Measurements from ENCODE around the gene SFXN2.
"Not testable (repeated sequence)": the region's sequence is repeated elsewhere in the genome, so short reads cannot be mapped to it uniquely, and the experiment has no call there.

The SFXN2 gene

GRCh38 chr10:102714621-102715455 is at the start of gene SFXN2:
SFXN2 (plus strand) TSS chr10:102714636; CDS start chr10:102726637, 12,001 bp downstream.
- peak within 1 kb of the TSS; percentile 86 for H3K4me3 ChIP-seq (ENCODE audit: low read depth, low read length)
- TF ChIP-seq CTCF (IDR thresholded peaks at IDR 0.05; ENCODE audit: insufficient read depth, low read depth, low read length, missing control alignments), result peak; percentile 11
- DNase-seq (ENCODE audit: low read depth), result peak; percentile 70

- no peak for DNase-seq (ENCODE audit: low read depth)
- no peak for TF ChIP-seq CTCF (IDR thresholded peaks at IDR 0.05; ENCODE audit: insufficient read depth, low read depth, low read length, missing control alignments)
Measured at GRCh38 chr10:102665904-102666509, 48.4 kb upstream of the SFXN2 start.

GRCh38 chr10:102667411-102667810 is 47.0 kb upstream of the SFXN2 start:
- not testable (repeated sequence) for H3K4me3 ChIP-seq (ENCODE audit: low read depth, low read length); DNase-seq (ENCODE audit: low read depth)

More at GRCh38 chr10:102665904-102666509, 48.4 kb upstream of the SFXN2 start:
- H3K4me3 ChIP-seq (ENCODE audit: low read depth, low read length), result no peak overlapping the region

GRCh38 chr10:102668326-102669107 is 45.9 kb upstream of the SFXN2 start:
- no peak for TF ChIP-seq CTCF (IDR thresholded peaks at IDR 0.05; ENCODE audit: insufficient read depth, low read depth, low read length, missing control alignments)
- DNase-seq (ENCODE audit: low read depth), result no peak
- H3K4me3 ChIP-seq (ENCODE audit: low read depth, low read length), result no peak overlapping the region

GRCh38 chr10:102669206-102670064 is 45.0 kb upstream of the SFXN2 start:
- peak; percentile 65 for TF ChIP-seq CTCF (IDR thresholded peaks at IDR 0.05; ENCODE audit: insufficient read depth, low read depth, low read length, missing control alignments)
- H3K4me3 ChIP-seq (ENCODE audit: low read depth, low read length), result no peak overlapping the region
- DNase-seq (ENCODE audit: low read depth), result no peak

- no peak for TF ChIP-seq CTCF (IDR thresholded peaks at IDR 0.05; ENCODE audit: insufficient read depth, low read depth, low read length, missing control alignments)
- DNase-seq (ENCODE audit: low read depth), result no peak
- no peak overlapping the region for H3K4me3 ChIP-seq (ENCODE audit: low read depth, low read length)
Measured at GRCh38 chr10:102670065-102670670, 44.3 kb upstream of the SFXN2 start.
